Activated CD4-positive, alpha-beta T cell treated with anti-CD3 and anti-CD28 coated beads, Interleukin-2, amount 10 ng/mL, durations not matched to agents 24 days and 14 days (primary cell): ENCODE results near the gene GDF9. TPM values are rescaled to one million over a fixed set of nuclear protein-coding genes. Genes with fewer than 3 reads are reported as not detected.

ENCODE experiments used
- DNase-seq: peaks from one replicate; pipeline ENCODE4 v3.0.0; 2022
- H3K27ac Mint-ChIP-seq: one replicate; pipeline ENCODE4 v1.8.0; 2022; ENCODE audit warnings: mild to moderate bottlenecking, mixed read lengths
- H3K27me3 Mint-ChIP-seq: one replicate; pipeline ENCODE4 v1.8.0; 2022; ENCODE audit warnings: mixed read lengths
- H3K36me3 Mint-ChIP-seq: one replicate; pipeline ENCODE4 v1.8.0; 2022; ENCODE audit warnings: low read depth, mild to moderate bottlenecking, mixed read lengths
- H3K4me1 Mint-ChIP-seq: one replicate; pipeline ENCODE4 v1.8.0; 2021; ENCODE audit warnings: mixed read lengths
- H3K4me3 Mint-ChIP-seq: one replicate; pipeline ENCODE4 v1.8.0; 2022; ENCODE audit warnings: mild to moderate bottlenecking, moderate library complexity, mixed read lengths
- H3K9me3 Mint-ChIP-seq: one replicate; pipeline ENCODE4 v1.8.0; 2021; ENCODE audit warnings: mixed read lengths
- intact Hi-C: fragments of 100-400 bp; cut with micrococcal nuclease; formaldehyde crosslinking; loops from one replicate; pipeline ENCODE4 v1.15.1; 2023
- total RNA-seq: library from RNA; stranded (reverse); gene quantifications from 2 replicates; pipeline ENCODE4 v1.2.3, GENCODE V29; 2022

GDF9 gene
- total RNA-seq = 0.30 and 0.45 TPM in 2 replicates

DNA sequence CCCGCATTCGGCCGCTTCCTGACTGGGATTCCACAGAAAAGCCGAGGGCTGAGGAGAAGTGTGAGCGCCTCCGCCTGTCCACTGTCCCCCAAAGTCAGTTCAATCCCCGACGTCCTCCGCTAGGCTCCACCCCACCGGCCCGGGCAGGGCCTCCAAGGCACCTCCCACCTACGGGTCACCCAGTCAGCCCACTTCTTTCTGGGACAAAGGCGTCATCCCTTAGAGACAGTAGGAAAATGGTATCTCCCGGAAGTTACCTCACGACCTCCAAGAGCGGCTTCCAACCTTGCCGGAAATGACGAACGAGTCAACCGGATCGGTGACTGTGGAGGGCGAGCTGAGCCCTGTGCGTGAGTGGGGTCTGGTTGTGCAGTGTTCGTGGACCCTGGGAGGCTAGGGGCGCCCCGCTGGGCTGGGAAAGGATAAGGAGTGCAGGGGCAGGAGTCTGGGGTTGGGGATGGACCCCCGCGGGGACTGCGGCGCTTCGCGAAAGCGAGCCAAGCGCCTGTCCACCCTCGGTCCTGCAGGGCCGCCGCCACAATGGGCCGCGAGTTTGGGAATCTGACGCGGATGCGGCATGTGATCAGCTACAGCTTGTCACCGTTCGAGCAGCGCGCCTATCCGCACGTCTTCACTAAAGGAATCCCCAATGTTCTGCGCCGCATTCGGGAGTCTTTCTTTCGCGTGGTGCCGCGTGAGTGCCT lies at the start of gene GDF9, which contains the start of gene UQCRQ:
Gene GDF9 (minus strand): TSS at position 128 of the 704 bp plus-strand sequence. CDS start 1,936 bp downstream, outside the sequence.
Gene UQCRQ (plus strand): TSS at position 301 of the 704 bp plus-strand sequence. CDS start 240 bp downstream, at position 541.
- Mint-ChIP-seq H3K4me3 (peak within 1 kb of the TSS; percentile 95), H3K27ac (peak within 1 kb of the TSS; percentile 99), H3K9me3 (no peaks in the 10 kb centered on the region), H3K27me3 (peaks cover 9% of the 10 kb centered on the region), H3K4me1 (peaks cover 24% of the 10 kb centered on the region), H3K36me3 (peaks cover 35% of the 10 kb centered on the region)
- peak; percentile 98 for DNase-seq
- intact Hi-C loops = loop anchor here (1.0 to 5.0 kb wide), 5 partner anchors 36 to 1069 kb away; partner anchors contain the start of genes FNIP1, KIF3A and SHROOM1

DNA sequence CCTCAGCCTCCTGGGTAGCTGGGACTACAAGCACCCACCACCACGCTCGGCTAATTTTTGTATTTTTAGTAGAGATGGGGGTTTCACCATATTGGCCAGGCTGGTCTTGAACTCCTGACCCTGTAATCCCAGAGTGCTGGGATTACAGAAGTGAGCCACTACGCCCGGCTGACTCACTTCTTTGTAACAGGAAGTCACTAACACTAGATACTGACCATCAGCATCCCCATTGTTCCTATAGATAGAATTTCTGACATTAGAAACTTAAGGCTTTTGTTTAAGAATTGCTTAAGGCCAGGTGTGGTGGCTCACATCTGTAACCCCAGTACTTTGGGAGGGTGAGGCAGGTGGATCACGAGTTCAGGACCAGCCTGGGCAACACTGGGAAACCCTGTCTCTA lies 49.4 kb upstream of the GDF9 start:
- H3K27me3 Mint-ChIP-seq = no peaks in the 10 kb centered on the region
- H3K4me3 Mint-ChIP-seq = no peak overlapping the region
- no peak for DNase-seq
- intact Hi-C loops = no loop called here
- peaks cover 26% of the 10 kb centered on the region for H3K36me3 Mint-ChIP-seq
- peaks cover 3% of the 10 kb centered on the region for H3K4me1 Mint-ChIP-seq
- no peaks in the 10 kb centered on the region for H3K9me3 Mint-ChIP-seq
- no peak overlapping the region for H3K27ac Mint-ChIP-seq

- Mint-ChIP-seq H3K4me1 (peaks cover 3% of the 10 kb centered on the region), H3K27ac (no peak overlapping the region), H3K9me3 (no peaks in the 10 kb centered on the region), H3K4me3 (no peak overlapping the region), H3K36me3 (peaks cover 21% of the 10 kb centered on the region), H3K27me3 (no peaks in the 10 kb centered on the region)
- intact Hi-C loops = no loop called here
- DNase-seq = no peak
Measured at GRCh38 chr5:132909702-132910101, 43.4 kb upstream of the GDF9 start.

GRCh38 chr5:132907161-132907560 lies 40.9 kb upstream of the GDF9 start:
- H3K4me1 Mint-ChIP-seq = peaks cover 2% of the 10 kb centered on the region
- no peak for DNase-seq
- no peak overlapping the region for H3K4me3 Mint-ChIP-seq
- H3K36me3 Mint-ChIP-seq = peaks cover 22% of the 10 kb centered on the region
- intact Hi-C loops = no loop called here
- H3K27ac Mint-ChIP-seq = no peak overlapping the region
- no peaks in the 10 kb centered on the region for H3K9me3 Mint-ChIP-seq
- no peaks in the 10 kb centered on the region for H3K27me3 Mint-ChIP-seq

GRCh38 chr5:132905938-132906337 lies 39.7 kb upstream of the GDF9 start:
- no peak overlapping the region for H3K27ac Mint-ChIP-seq
- DNase-seq = no peak
- intact Hi-C loops = no loop called here
- H3K4me3 Mint-ChIP-seq = no peak overlapping the region
- H3K4me1 Mint-ChIP-seq = peaks cover 2% of the 10 kb centered on the region
- no peaks in the 10 kb centered on the region for H3K9me3 Mint-ChIP-seq
- peaks cover 19% of the 10 kb centered on the region for H3K36me3 Mint-ChIP-seq
- no peaks in the 10 kb centered on the region for H3K27me3 Mint-ChIP-seq

- H3K27ac Mint-ChIP-seq = no peak overlapping the region
- intact Hi-C loops = no loop called here
- no peaks in the 10 kb centered on the region for H3K27me3 Mint-ChIP-seq
- DNase-seq = no peak
- peaks cover 4% of the 10 kb centered on the region for H3K4me1 Mint-ChIP-seq
- peaks cover 29% of the 10 kb centered on the region for H3K36me3 Mint-ChIP-seq
- no peaks in the 10 kb centered on the region for H3K9me3 Mint-ChIP-seq
- no peak overlapping the region for H3K4me3 Mint-ChIP-seq
Measured at GRCh38 chr5:132901730-132902129, 35.5 kb upstream of the GDF9 start.

DNA sequence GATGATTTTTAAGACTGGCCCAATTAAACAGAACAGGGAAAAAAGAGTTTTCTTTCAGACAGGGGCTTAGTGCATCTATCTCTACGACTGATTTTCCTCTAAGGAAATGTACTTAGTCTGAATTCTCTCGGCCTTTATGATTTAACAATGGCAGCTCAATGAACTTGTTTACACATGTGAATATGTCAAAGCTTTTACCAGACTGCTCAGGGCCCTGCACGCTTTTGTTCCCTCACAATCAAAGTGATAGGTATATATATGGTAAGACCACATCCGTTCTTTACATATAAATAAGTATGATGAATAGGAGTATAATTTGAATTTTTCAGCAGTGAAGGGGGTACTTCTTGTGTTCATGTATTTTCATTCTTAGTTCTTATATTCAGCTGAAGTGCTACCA lies 34.8 kb upstream of the GDF9 start:
- no peak overlapping the region for H3K4me3 Mint-ChIP-seq
- peaks cover 7% of the 10 kb centered on the region for H3K4me1 Mint-ChIP-seq
- no peaks in the 10 kb centered on the region for H3K27me3 Mint-ChIP-seq
- intact Hi-C loops = no loop called here
- H3K27ac Mint-ChIP-seq = no peak overlapping the region
- H3K36me3 Mint-ChIP-seq = peaks cover 36% of the 10 kb centered on the region
- H3K9me3 Mint-ChIP-seq = no peaks in the 10 kb centered on the region
- no peak for DNase-seq

- Mint-ChIP-seq H3K36me3 (peaks cover 41% of the 10 kb centered on the region), H3K9me3 (no peaks in the 10 kb centered on the region), H3K27me3 (no peaks in the 10 kb centered on the region), H3K4me3 (no peak overlapping the region), H3K4me1 (peaks cover 7% of the 10 kb centered on the region), H3K27ac (no peak overlapping the region)
- DNase-seq = no peak
- intact Hi-C loops = no loop called here
Measured at GRCh38 chr5:132898094-132898493, 31.8 kb upstream of the GDF9 start.

GRCh38 chr5:132896685-132897084 lies 30.4 kb upstream of the GDF9 start:
- H3K36me3 Mint-ChIP-seq = peaks cover 52% of the 10 kb centered on the region
- H3K9me3 Mint-ChIP-seq = no peaks in the 10 kb centered on the region
- H3K4me1 Mint-ChIP-seq = peaks cover 7% of the 10 kb centered on the region
- peak; percentile 68 for DNase-seq
- H3K27me3 Mint-ChIP-seq = no peaks in the 10 kb centered on the region
- H3K27ac Mint-ChIP-seq = peak overlapping the region; percentile 48
- intact Hi-C loops = no loop called here
- no peak overlapping the region for H3K4me3 Mint-ChIP-seq

- H3K27me3 Mint-ChIP-seq = no peaks in the 10 kb centered on the region
- H3K27ac Mint-ChIP-seq = no peak overlapping the region
- H3K4me3 Mint-ChIP-seq = no peak overlapping the region
- peaks cover 54% of the 10 kb centered on the region for H3K36me3 Mint-ChIP-seq
- no peak for DNase-seq
- no peaks in the 10 kb centered on the region for H3K9me3 Mint-ChIP-seq
- intact Hi-C loops = no loop called here
- H3K4me1 Mint-ChIP-seq = peaks cover 7% of the 10 kb centered on the region
Measured at GRCh38 chr5:132895719-132896305, 29.5 kb upstream of the GDF9 start.

- intact Hi-C loops = no loop called here
- peaks cover 5% of the 10 kb centered on the region for H3K4me1 Mint-ChIP-seq
- no peaks in the 10 kb centered on the region for H3K27me3 Mint-ChIP-seq
- H3K36me3 Mint-ChIP-seq = peaks cover 64% of the 10 kb centered on the region
- no peak overlapping the region for H3K27ac Mint-ChIP-seq
- no peaks in the 10 kb centered on the region for H3K9me3 Mint-ChIP-seq
- H3K4me3 Mint-ChIP-seq = no peak overlapping the region
- no peak for DNase-seq
Measured at GRCh38 chr5:132890817-132891216, 24.5 kb upstream of the GDF9 start.

DNA sequence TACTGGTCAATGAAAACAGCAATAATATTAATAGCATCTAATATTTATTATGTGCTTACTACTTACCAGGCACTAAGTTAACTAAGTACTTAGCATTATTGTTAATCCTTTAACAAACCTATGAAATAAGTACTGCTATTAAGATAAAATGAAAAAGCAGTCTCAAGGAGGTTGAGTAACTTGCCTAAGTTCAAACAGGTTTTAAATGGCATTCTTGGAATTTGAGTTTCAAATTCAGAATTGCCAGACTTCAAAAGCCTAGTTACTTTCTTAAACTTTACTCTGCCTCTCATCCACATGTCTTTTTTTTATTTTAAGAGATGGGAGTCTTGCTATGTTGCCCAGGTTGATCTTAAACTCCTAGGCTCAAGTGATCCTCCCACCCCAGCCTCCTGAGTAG lies 23.2 kb upstream of the GDF9 start:
- H3K4me3 Mint-ChIP-seq = no peak overlapping the region

GRCh38 chr5:132887283-132887682 lies 21.0 kb upstream of the GDF9 start:
- peaks cover 56% of the 10 kb centered on the region for H3K36me3 Mint-ChIP-seq
- H3K27me3 Mint-ChIP-seq = no peaks in the 10 kb centered on the region
- no peak overlapping the region for H3K4me3 Mint-ChIP-seq
- H3K4me1 Mint-ChIP-seq = peaks cover 12% of the 10 kb centered on the region
- no peak for DNase-seq
- no peaks in the 10 kb centered on the region for H3K9me3 Mint-ChIP-seq
- intact Hi-C loops = no loop called here
- H3K27ac Mint-ChIP-seq = no peak overlapping the region

More for the DNA sequence above, 23.2 kb upstream of the GDF9 start:
- no peak for DNase-seq
- Mint-ChIP-seq H3K9me3 (no peaks in the 10 kb centered on the region), H3K27me3 (no peaks in the 10 kb centered on the region), H3K27ac (no peak overlapping the region), H3K36me3 (peaks cover 64% of the 10 kb centered on the region), H3K4me1 (peaks cover 10% of the 10 kb centered on the region)
- intact Hi-C loops = no loop called here

DNA sequence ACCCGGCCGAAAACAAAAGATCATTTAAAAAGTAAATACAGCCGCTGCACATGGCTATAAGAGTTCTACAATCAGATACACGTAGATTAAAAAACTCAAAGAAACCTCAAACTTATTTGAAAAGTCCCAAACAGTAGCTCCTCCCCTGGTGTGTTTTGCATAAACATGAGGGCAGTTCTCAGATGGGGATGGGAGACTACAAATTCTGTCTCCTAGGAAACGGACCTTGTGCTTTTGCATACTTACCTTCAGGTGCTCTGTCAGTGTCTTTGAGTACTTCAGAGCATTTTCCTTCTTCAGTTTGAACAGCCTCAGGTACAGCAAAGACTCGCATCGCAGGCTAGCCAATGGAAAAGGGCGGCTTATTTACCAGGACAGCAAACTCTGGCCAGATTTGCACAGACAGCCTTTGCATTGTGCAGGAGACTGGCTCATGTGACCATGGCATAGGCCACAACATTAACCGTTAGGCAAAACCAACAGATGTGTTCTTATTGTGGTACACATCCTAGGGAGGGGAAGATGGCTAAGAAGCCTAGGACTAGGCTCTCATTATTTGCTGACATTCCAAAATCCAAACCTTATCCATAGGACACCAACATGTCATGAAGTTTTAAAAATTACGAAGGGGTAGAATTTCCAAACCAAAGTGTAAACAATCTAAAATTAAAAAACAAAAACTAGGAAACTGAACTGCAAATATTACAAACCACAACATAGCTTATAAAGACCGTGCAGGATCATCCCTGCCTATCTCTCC lies 20.0 kb upstream of the GDF9 start:
- no peaks in the 10 kb centered on the region for H3K9me3 Mint-ChIP-seq
- no peaks in the 10 kb centered on the region for H3K27me3 Mint-ChIP-seq
- no peak overlapping the region for H3K27ac Mint-ChIP-seq
- no peak overlapping the region for H3K4me3 Mint-ChIP-seq
- intact Hi-C loops = no loop called here
- H3K4me1 Mint-ChIP-seq = peaks cover 12% of the 10 kb centered on the region
- H3K36me3 Mint-ChIP-seq = peaks cover 52% of the 10 kb centered on the region
- DNase-seq = no peak
